Measurements from ENCODE around the gene CACNA1I. TPM values are rescaled to one million over a fixed set of nuclear protein-coding genes. Genes with fewer than 3 reads are reported as not detected.

Gene CACNA1I
- total and polyA plus RNA-seq, 2 donors (not counting 1 experiment from before 2014, with no cell fraction given): 0.07 to 0.25 TPM

GRCh38 chr22:39723899-39724351, 153.4 kb downstream of the CACNA1I start:
- no peak overlapping the region for H3K9ac ChIP-seq (ENCODE audit: low read length)
- no peaks in the 10 kb centered on the region for H4K20me1 ChIP-seq (ENCODE audit: control insufficient read depth, insufficient read depth, low read length, poor library complexity, severe bottlenecking)
- ChIA-PET CTCF (no interaction called here), POLR2A (no interaction called here)
- DNase-seq: no peak
- Mint-ChIP-seq H3K4me1 (no peaks in the 10 kb centered on the region), H3K9me3 (ENCODE audit: insufficient read depth) (no peaks in the 10 kb centered on the region), H3K27ac (no peak overlapping the region), H3K27me3 (peaks cover 27% of the 10 kb centered on the region), H3K4me3 (no peak overlapping the region)
- TF ChIP-seq CTCF (IDR thresholded peaks at IDR 0.05) (no peak), EZH2 (IDR thresholded peaks at IDR 0.05; ENCODE audit: borderline replicate concordance, insufficient read depth, low read depth, low read length, poor library complexity, severe bottlenecking) (no peak)
- H3K79me2 ChIP-seq (ENCODE audit: control insufficient read depth, insufficient read depth, low read length): no peaks in the 10 kb centered on the region
- H3K4me2 ChIP-seq (replicated peaks; ENCODE audit: low read depth, low read length, poor library complexity, severe bottlenecking): no peak overlapping the region
- no peaks in the 10 kb centered on the region for H3K4me1 ChIP-seq (ENCODE audit: control insufficient read depth in 2 of 2, insufficient read depth in 2 of 2, low read length in 2 of 2)
- peaks cover 0 to 8% (median 0%) of the 10 kb centered on the region in 4 experiments for H3K27me3 ChIP-seq (replicated peaks in 1 of 4; ENCODE audit: control extremely low read depth in 1 of 4, control insufficient read depth in 3 of 4, insufficient read depth in 4 of 4, low read length in 3 of 4)
- no peaks in the 10 kb centered on the region for H3K36me3 ChIP-seq (replicated peaks in 1 of 2; ENCODE audit: control extremely low read depth in 1 of 2, control insufficient read depth in 1 of 2, extremely low read depth in 1 of 2, insufficient read depth in 2 of 2, low read length in 1 of 2)
- no peak overlapping the region for H3K27ac ChIP-seq (ENCODE audit: low read length in 2 of 2)
- intact Hi-C loops (cut with micrococcal nuclease): loop anchor here (2.0 kb wide), 1 partner anchor 71 kb away; no protein-coding TSS in a partner anchor
- WGBS (ENCODE audit: insufficient coverage): 92% methylated on average over 3 of the region's 3 CpGs
- H2AFZ ChIP-seq (ENCODE audit: insufficient read depth, low read depth, low read length, poor library complexity, severe bottlenecking): no peak overlapping the region
- no peak overlapping the region for H3K4me3 ChIP-seq (ENCODE audit: control extremely low read depth in 1 of 5, extremely low read depth in 1 of 5, insufficient read depth in 1 of 5, low read depth in 2 of 5, low read length in 4 of 5)
- H3K9me3 ChIP-seq (ENCODE audit: control extremely low read depth in 1 of 3, control insufficient read depth in 2 of 3, insufficient read depth in 1 of 3, low read length in 2 of 3): no peaks in the 10 kb centered on the region
- no peak for ATAC-seq (ENCODE audit: low read depth)

GRCh38 chr22:39724390-39724789, 153.8 kb downstream of the CACNA1I start:
- Mint-ChIP-seq H3K4me3 (no peak overlapping the region), H3K4me1 (no peaks in the 10 kb centered on the region), H3K27ac (no peak overlapping the region), H3K9me3 (ENCODE audit: insufficient read depth) (no peaks in the 10 kb centered on the region), H3K27me3 (peaks cover 27% of the 10 kb centered on the region)
- H3K9ac ChIP-seq (ENCODE audit: low read length): no peak overlapping the region
- H3K36me3 ChIP-seq (replicated peaks in 1 of 2; ENCODE audit: control extremely low read depth in 1 of 2, control insufficient read depth in 1 of 2, extremely low read depth in 1 of 2, insufficient read depth in 2 of 2, low read length in 1 of 2): no peaks in the 10 kb centered on the region
- no peaks in the 10 kb centered on the region for H4K20me1 ChIP-seq (ENCODE audit: control insufficient read depth, insufficient read depth, low read length, poor library complexity, severe bottlenecking)
- WGBS (ENCODE audit: insufficient coverage): 100% methylated on average over 3 of the region's 4 CpGs
- TF ChIP-seq EZH2 (IDR thresholded peaks at IDR 0.05; ENCODE audit: borderline replicate concordance, insufficient read depth, low read depth, low read length, poor library complexity, severe bottlenecking) (no peak), CTCF (IDR thresholded peaks at IDR 0.05) (no peak)
- no peak for ATAC-seq (ENCODE audit: low read depth)
- H3K4me2 ChIP-seq (replicated peaks; ENCODE audit: low read depth, low read length, poor library complexity, severe bottlenecking): no peak overlapping the region
- H3K27ac ChIP-seq (ENCODE audit: low read length in 2 of 2): no peak overlapping the region
- no peaks in the 10 kb centered on the region for H3K9me3 ChIP-seq (ENCODE audit: control extremely low read depth in 1 of 3, control insufficient read depth in 2 of 3, insufficient read depth in 1 of 3, low read length in 2 of 3)
- no peak for DNase-seq
- no peak overlapping the region for H3K4me3 ChIP-seq (ENCODE audit: control extremely low read depth in 1 of 5, extremely low read depth in 1 of 5, insufficient read depth in 1 of 5, low read depth in 2 of 5, low read length in 4 of 5)
- H3K4me1 ChIP-seq (ENCODE audit: control insufficient read depth in 2 of 2, insufficient read depth in 2 of 2, low read length in 2 of 2): no peaks in the 10 kb centered on the region
- ChIA-PET POLR2A (no interaction called here), CTCF (no interaction called here)
- H3K27me3 ChIP-seq (replicated peaks in 1 of 4; ENCODE audit: control extremely low read depth in 1 of 4, control insufficient read depth in 3 of 4, insufficient read depth in 4 of 4, low read length in 3 of 4): peaks cover 0 to 8% (median 0%) of the 10 kb centered on the region in 4 experiments
- H2AFZ ChIP-seq (ENCODE audit: insufficient read depth, low read depth, low read length, poor library complexity, severe bottlenecking): no peak overlapping the region
- H3K79me2 ChIP-seq (ENCODE audit: control insufficient read depth, insufficient read depth, low read length): no peaks in the 10 kb centered on the region
- intact Hi-C loops (cut with micrococcal nuclease): loop anchor here (2.0 kb wide), 1 partner anchor 72 kb away; no protein-coding TSS in a partner anchor

Data from B cell (primary cell).